GM23338 (cell line): Measurements from ENCODE around the gene C22orf15. TPM values are rescaled to one million over a fixed set of nuclear protein-coding genes. Genes with fewer than 3 reads are reported as not detected.

ENCODE experiments used
- ATAC-seq: fragments of 200-7000 bp; cut with Tn5 transposase; 3 replicates; pipeline ENCODE4 v1.9.1; 2020
- DNase-seq: peaks from one replicate; pipeline ENCODE4 v3.0.0-alpha.2; 2015; ENCODE audit warnings: low spot score
- H2AFZ ChIP-seq: fragments of 200-600 bp; sonication (generic); 2 replicates; pipeline ENCODE4 v1.8.0; 2016; ENCODE audit warnings: antibody characterized with exemption, mild to moderate bottlenecking, moderate library complexity
- H3F3A ChIP-seq: fragments of 200-600 bp; sonication (generic); replicated peaks from 2 replicates; pipeline ENCODE4 v1.8.0; 2017; ENCODE audit warnings: antibody characterized with exemption, mixed run types, low read depth
- H3K27ac ChIP-seq: fragments of 200-600 bp; sonication (generic); 2 replicates; pipeline ENCODE4 v1.6.1; 2016; ENCODE audit warnings: low read depth
- H3K27me3 ChIP-seq: fragments of 200-600 bp; sonication (generic); 2 replicates; pipeline ENCODE4 v1.8.0; 2016; ENCODE audit warnings: mild to moderate bottlenecking, mixed run types, moderate library complexity; ENCODE audit not compliant: insufficient read depth
- H3K36me3 ChIP-seq: fragments of 200-600 bp; sonication (generic); 2 replicates; pipeline ENCODE4 v1.8.0; 2016; ENCODE audit warnings: mild to moderate bottlenecking; ENCODE audit not compliant: insufficient read depth
- H3K4me1 ChIP-seq: fragments of 200-600 bp; sonication (generic); 2 replicates; pipeline ENCODE4 v1.8.0; 2016; ENCODE audit warnings: mild to moderate bottlenecking, moderate library complexity; ENCODE audit not compliant: insufficient read depth
- H3K4me2 ChIP-seq: fragments of 200-600 bp; sonication (generic); 2 replicates; pipeline ENCODE4 v1.7.1; 2017; ENCODE audit warnings: mixed run types
- H3K4me3 ChIP-seq: fragments of 200-600 bp; sonication (generic); 2 replicates; pipeline ENCODE4 v1.6.1; 2016; ENCODE audit warnings: mixed run types
- H3K79me2 ChIP-seq: fragments of 200-600 bp; sonication (generic); replicated peaks from 2 replicates; pipeline ENCODE4 v1.8.0; 2017; ENCODE audit warnings: mild to moderate bottlenecking; ENCODE audit not compliant: insufficient read depth
- H3K9me2 ChIP-seq: fragments of 200-600 bp; sonication (generic); 2 replicates; pipeline ENCODE4 v1.8.0; 2017; ENCODE audit not compliant: insufficient read depth
- H4K20me1 ChIP-seq: fragments of 200-600 bp; sonication (generic); replicated peaks from 2 replicates; pipeline ENCODE4 v1.8.0; 2017; ENCODE audit warnings: mild to moderate bottlenecking; ENCODE audit not compliant: insufficient read depth
- H3K27ac Mint-ChIP-seq: 2 replicates; pipeline ENCODE4 v1.8.0; 2020; ENCODE audit warnings: inconsistent platforms, mild to moderate bottlenecking, moderate library complexity, mixed read lengths
- H3K27me3 Mint-ChIP-seq: 3 replicates; pipeline ENCODE4 v1.8.0; 2022; ENCODE audit warnings: low read depth, mild to moderate bottlenecking, moderate library complexity, mixed read lengths, inconsistent platforms; ENCODE audit not compliant: insufficient read depth, poor library complexity
- H3K36me3 Mint-ChIP-seq: 3 replicates; pipeline ENCODE4 v1.8.0; 2021; ENCODE audit warnings: low read depth, mild to moderate bottlenecking, inconsistent platforms, moderate library complexity, mixed read lengths
- H3K4me1 Mint-ChIP-seq: 3 replicates; pipeline ENCODE4 v1.8.0; 2020; ENCODE audit warnings: mild to moderate bottlenecking, inconsistent platforms, mixed read lengths
- H3K4me3 Mint-ChIP-seq: 3 replicates; pipeline ENCODE4 v1.8.0; 2021; ENCODE audit warnings: moderate library complexity, mild to moderate bottlenecking, inconsistent platforms, mixed read lengths
- H3K9me3 Mint-ChIP-seq: 3 replicates; pipeline ENCODE4 v1.8.0; 2020; ENCODE audit warnings: moderate library complexity, mild to moderate bottlenecking, inconsistent platforms, mixed read lengths
- EZH2 ChIP-seq: fragments of 200-600 bp; sonication (generic); IDR thresholded peaks from one replicate; pipeline ENCODE4 v1.8.0; 2017; ENCODE audit warnings: antibody characterized with exemption, mild to moderate bottlenecking, low read depth; ENCODE audit not compliant: unreplicated experiment
- EZH2phosphoT487 ChIP-seq: fragments of 200-600 bp; sonication (generic); IDR thresholded peaks from one replicate; pipeline ENCODE4 v1.8.1; 2018; ENCODE audit warnings: antibody characterized with exemption; ENCODE audit not compliant: unreplicated experiment
- JUNB ChIP-seq: IDR thresholded peaks from one replicate; pipeline ENCODE4 v1.6.1; 2016; ENCODE audit warnings: antibody characterized with exemption; ENCODE audit not compliant: unreplicated experiment
- POLR2AphosphoS5 ChIP-seq: IDR thresholded peaks from 2 replicates; pipeline ENCODE4 v1.6.1; 2016; ENCODE audit warnings: antibody characterized with exemption, low read depth
- STAT1 ChIP-seq: IDR thresholded peaks from one replicate; pipeline ENCODE4 v1.6.1; 2016; ENCODE audit warnings: antibody characterized with exemption; ENCODE audit not compliant: unreplicated experiment
- ZNF114 ChIP-seq: fragments of 250-450 bp; sonication (Bioruptor Pico); IDR thresholded peaks from 2 replicates; pipeline ENCODE4 v1.5.0; 2020; ENCODE audit warnings: mild to moderate bottlenecking, moderate library complexity
- ZNF331 ChIP-seq: fragments of 250-450 bp; sonication (Bioruptor Pico); IDR thresholded peaks from 2 replicates; pipeline ENCODE4 v1.5.0; 2020; ENCODE audit warnings: low read depth, mild to moderate bottlenecking, moderate library complexity
- polyA plus RNA-seq: library from polyadenylated mRNA; unstranded; fragments of >200 nt; fragmentation: Nextera tagmentation; extraction: Ambion mirVana; gene quantifications from 2 replicates; pipeline ENCODE4 v1.2.1, GENCODE V29; 2016
- total RNA-seq: library from RNA; depleted of rRNA; stranded (reverse); fragments of >200 nt; shearing (Covaris generic); gene quantifications from 2 replicates; pipeline ENCODE4 v1.2.3, GENCODE V29; 2014
- TF ChIP-seq, protein P1 (sequence below): IDR thresholded peaks from one replicate; pipeline ENCODE4 v1.6.1; 2018; ENCODE audit warnings: antibody characterized with exemption; ENCODE audit not compliant: unreplicated experiment
- TF ChIP-seq, protein P2 (sequence below): IDR thresholded peaks from 2 replicates; pipeline ENCODE4 v1.6.1; 2016; ENCODE audit warnings: antibody characterized with exemption
- TF ChIP-seq, protein P3 (sequence below), 2 experiments: fragments of 200-600 bp in 1 of 2; sonication (generic) in 1 of 2; conservative IDR thresholded peaks; 2 replicates each; pipeline versions ENCODE4 v1.5.1 to v1.6.1; 2016 to 2017; ENCODE audit warnings: antibody characterized with exemption in 2 of 2, low read depth in 2 of 2, mild to moderate bottlenecking in 2 of 2, moderate library complexity in 1 of 2
- TF ChIP-seq, protein P4 (sequence below): fragments of 250-450 bp; sonication (Bioruptor Pico); IDR thresholded peaks from 2 replicates; pipeline ENCODE4 v1.5.0; 2020; ENCODE audit warnings: mild to moderate bottlenecking, moderate library complexity

C22orf15 gene
- total and polyA plus RNA-seq, 2 experiments from 2014 or later, result 3.6 to 9.3 TPM

DNA sequence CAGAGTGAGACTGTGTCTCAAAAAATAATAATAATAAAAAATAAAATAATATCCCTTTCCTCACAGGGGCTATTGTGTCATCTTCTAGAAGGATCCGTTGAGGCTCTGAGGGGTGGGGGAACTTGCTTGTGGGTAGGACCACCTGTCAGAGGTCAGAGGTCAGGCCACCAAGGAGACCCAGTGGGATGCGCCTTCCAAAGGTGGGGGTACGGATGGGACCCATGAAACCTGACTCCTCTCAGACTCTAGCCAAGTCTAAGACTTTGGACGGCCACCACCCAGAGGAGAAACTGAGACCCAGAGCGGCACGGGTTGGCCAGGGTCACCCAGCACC lies 9.5 kb downstream of the C22orf15 start:
- H2AFZ ChIP-seq, result 0 out of 2 replicates have a peak overlapping the region, but pooled peaks have one; percentile 56
- no peaks in the 10 kb centered on the region for H3K9me3 Mint-ChIP-seq
- H3K36me3 Mint-ChIP-seq, result no peaks in the 10 kb centered on the region
- DNase-seq, result no peak
- peak overlapping the region; percentile 53 for H3K4me3 ChIP-seq
- H3F3A ChIP-seq, result peaks cover 13% of the 10 kb centered on the region
- peaks cover 17% of the 10 kb centered on the region for H3K4me1 Mint-ChIP-seq
- TF ChIP-seq, protein P1, sequence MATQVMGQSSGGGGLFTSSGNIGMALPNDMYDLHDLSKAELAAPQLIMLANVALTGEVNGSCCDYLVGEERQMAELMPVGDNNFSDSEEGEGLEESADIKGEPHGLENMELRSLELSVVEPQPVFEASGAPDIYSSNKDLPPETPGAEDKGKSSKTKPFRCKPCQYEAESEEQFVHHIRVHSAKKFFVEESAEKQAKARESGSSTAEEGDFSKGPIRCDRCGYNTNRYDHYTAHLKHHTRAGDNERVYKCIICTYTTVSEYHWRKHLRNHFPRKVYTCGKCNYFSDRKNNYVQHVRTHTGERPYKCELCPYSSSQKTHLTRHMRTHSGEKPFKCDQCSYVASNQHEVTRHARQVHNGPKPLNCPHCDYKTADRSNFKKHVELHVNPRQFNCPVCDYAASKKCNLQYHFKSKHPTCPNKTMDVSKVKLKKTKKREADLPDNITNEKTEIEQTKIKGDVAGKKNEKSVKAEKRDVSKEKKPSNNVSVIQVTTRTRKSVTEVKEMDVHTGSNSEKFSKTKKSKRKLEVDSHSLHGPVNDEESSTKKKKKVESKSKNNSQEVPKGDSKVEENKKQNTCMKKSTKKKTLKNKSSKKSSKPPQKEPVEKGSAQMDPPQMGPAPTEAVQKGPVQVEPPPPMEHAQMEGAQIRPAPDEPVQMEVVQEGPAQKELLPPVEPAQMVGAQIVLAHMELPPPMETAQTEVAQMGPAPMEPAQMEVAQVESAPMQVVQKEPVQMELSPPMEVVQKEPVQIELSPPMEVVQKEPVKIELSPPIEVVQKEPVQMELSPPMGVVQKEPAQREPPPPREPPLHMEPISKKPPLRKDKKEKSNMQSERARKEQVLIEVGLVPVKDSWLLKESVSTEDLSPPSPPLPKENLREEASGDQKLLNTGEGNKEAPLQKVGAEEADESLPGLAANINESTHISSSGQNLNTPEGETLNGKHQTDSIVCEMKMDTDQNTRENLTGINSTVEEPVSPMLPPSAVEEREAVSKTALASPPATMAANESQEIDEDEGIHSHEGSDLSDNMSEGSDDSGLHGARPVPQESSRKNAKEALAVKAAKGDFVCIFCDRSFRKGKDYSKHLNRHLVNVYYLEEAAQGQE, result no peak
- TF ChIP-seq, protein P2, sequence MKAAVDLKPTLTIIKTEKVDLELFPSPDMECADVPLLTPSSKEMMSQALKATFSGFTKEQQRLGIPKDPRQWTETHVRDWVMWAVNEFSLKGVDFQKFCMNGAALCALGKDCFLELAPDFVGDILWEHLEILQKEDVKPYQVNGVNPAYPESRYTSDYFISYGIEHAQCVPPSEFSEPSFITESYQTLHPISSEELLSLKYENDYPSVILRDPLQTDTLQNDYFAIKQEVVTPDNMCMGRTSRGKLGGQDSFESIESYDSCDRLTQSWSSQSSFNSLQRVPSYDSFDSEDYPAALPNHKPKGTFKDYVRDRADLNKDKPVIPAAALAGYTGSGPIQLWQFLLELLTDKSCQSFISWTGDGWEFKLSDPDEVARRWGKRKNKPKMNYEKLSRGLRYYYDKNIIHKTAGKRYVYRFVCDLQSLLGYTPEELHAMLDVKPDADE, result no peak
- TF ChIP-seq ZNF331 (no peak), JUNB (no peak), STAT1 (no peak), EZH2 (no peak), EZH2phosphoT487 (no peak), ZNF114 (CRISPR knock-in tag) (no peak), POLR2AphosphoS5 (no peak)
- TF ChIP-seq, protein P3, sequence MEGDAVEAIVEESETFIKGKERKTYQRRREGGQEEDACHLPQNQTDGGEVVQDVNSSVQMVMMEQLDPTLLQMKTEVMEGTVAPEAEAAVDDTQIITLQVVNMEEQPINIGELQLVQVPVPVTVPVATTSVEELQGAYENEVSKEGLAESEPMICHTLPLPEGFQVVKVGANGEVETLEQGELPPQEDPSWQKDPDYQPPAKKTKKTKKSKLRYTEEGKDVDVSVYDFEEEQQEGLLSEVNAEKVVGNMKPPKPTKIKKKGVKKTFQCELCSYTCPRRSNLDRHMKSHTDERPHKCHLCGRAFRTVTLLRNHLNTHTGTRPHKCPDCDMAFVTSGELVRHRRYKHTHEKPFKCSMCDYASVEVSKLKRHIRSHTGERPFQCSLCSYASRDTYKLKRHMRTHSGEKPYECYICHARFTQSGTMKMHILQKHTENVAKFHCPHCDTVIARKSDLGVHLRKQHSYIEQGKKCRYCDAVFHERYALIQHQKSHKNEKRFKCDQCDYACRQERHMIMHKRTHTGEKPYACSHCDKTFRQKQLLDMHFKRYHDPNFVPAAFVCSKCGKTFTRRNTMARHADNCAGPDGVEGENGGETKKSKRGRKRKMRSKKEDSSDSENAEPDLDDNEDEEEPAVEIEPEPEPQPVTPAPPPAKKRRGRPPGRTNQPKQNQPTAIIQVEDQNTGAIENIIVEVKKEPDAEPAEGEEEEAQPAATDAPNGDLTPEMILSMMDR (conservative IDR thresholded peaks at IDR 0.05; ENCODE audit: low read depth in 2 of 2), result no peak
- TF ChIP-seq, protein P4, sequence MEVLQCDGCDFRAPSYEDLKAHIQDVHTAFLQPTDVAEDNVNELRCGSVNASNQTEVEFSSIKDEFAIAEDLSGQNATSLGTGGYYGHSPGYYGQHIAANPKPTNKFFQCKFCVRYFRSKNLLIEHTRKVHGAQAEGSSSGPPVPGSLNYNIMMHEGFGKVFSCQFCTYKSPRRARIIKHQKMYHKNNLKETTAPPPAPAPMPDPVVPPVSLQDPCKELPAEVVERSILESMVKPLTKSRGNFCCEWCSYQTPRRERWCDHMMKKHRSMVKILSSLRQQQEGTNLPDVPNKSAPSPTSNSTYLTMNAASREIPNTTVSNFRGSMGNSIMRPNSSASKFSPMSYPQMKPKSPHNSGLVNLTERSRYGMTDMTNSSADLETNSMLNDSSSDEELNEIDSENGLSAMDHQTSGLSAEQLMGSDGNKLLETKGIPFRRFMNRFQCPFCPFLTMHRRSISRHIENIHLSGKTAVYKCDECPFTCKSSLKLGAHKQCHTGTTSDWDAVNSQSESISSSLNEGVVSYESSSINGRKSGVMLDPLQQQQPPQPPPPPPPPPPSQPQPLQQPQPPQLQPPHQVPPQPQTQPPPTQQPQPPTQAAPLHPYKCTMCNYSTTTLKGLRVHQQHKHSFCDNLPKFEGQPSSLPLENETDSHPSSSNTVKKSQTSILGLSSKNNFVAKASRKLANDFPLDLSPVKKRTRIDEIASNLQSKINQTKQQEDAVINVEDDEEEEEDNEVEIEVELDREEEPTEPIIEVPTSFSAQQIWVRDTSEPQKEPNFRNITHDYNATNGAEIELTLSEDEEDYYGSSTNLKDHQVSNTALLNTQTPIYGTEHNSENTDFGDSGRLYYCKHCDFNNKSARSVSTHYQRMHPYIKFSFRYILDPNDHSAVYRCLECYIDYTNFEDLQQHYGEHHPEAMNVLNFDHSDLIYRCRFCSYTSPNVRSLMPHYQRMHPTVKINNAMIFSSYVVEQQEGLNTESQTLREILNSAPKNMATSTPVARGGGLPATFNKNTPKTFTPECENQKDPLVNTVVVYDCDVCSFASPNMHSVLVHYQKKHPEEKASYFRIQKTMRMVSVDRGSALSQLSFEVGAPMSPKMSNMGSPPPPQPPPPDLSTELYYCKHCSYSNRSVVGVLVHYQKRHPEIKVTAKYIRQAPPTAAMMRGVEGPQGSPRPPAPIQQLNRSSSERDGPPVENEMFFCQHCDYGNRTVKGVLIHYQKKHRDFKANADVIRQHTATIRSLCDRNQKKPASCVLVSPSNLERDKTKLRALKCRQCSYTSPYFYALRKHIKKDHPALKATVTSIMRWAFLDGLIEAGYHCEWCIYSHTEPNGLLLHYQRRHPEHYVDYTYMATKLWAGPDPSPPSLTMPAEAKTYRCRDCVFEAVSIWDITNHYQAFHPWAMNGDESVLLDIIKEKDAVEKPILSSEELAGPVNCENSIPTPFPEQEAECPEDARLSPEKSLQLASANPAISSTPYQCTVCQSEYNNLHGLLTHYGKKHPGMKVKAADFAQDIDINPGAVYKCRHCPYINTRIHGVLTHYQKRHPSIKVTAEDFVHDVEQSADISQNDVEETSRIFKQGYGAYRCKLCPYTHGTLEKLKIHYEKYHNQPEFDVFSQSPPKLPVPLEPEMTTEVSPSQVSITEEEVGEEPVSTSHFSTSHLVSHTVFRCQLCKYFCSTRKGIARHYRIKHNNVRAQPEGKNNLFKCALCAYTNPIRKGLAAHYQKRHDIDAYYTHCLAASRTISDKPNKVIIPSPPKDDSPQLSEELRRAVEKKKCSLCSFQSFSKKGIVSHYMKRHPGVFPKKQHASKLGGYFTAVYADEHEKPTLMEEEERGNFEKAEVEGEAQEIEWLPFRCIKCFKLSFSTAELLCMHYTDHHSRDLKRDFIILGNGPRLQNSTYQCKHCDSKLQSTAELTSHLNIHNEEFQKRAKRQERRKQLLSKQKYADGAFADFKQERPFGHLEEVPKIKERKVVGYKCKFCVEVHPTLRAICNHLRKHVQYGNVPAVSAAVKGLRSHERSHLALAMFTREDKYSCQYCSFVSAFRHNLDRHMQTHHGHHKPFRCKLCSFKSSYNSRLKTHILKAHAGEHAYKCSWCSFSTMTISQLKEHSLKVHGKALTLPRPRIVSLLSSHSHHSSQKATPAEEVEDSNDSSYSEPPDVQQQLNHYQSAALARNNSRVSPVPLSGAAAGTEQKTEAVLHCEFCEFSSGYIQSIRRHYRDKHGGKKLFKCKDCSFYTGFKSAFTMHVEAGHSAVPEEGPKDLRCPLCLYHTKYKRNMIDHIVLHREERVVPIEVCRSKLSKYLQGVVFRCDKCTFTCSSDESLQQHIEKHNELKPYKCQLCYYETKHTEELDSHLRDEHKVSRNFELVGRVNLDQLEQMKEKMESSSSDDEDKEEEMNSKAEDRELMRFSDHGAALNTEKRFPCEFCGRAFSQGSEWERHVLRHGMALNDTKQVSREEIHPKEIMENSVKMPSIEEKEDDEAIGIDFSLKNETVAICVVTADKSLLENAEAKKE (CRISPR knock-in tag), result no peak
- H4K20me1 ChIP-seq, result no peaks in the 10 kb centered on the region
- H3K4me1 ChIP-seq, result peaks cover 6% of the 10 kb centered on the region; the same call in 1 of the 2 replicates
- no peaks in the 10 kb centered on the region for H3K36me3 ChIP-seq
- H3K9me2 ChIP-seq, result no peaks in the 10 kb centered on the region
- peak overlapping the region; percentile 70 for H3K4me3 Mint-ChIP-seq
- H3K27me3 ChIP-seq, result peaks cover 39% of the 10 kb centered on the region
- no peak overlapping the region for H3K27ac ChIP-seq
- peak; percentile 4; the same call in 2 of the 3 replicates for ATAC-seq
- H3K27ac Mint-ChIP-seq, result no peak overlapping the region
- no peaks in the 10 kb centered on the region for H3K79me2 ChIP-seq
- H3K4me2 ChIP-seq, result peak overlapping the region; percentile 78
- H3K27me3 Mint-ChIP-seq, result peaks cover 33% of the 10 kb centered on the region
